Measurements from ENCODE around the gene NDUFB6. TPM values are rescaled to one million over a fixed set of nuclear protein-coding genes. Genes with fewer than 3 reads are reported as not detected.
"Not testable (repeated sequence)": the region's sequence is repeated elsewhere in the genome, so short reads cannot be mapped to it uniquely, and the experiment has no call there.

Gene NDUFB6
- polyA plus RNA-seq, 1 donor = 70.6 TPM

GRCh38 chr9:32573821-32574220 lies 862 bp upstream of the NDUFB6 start:
- DNase-seq = no peak

- peak; percentile 72 for DNase-seq
Observed at GRCh38 chr9:32571969-32572899, 725 bp downstream of the NDUFB6 start.

DNA sequence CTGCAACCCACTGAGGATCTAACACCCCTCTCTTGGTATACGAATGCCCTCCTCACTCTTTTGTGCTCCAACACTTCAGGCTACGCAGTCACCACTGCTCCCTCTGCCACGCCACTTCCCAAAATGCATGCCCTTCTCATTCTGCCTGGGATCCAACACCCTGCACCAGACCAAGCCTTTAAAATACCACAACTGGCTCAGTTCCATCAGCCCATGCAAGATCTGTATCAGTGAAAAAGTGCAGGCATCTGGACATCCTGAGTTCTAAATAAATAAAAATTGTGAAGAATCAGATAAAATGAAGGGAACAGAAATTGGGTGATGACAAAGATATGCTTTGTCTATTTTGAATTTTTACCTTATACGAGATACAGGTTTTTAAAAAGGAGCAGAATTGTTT lies 2.7 kb downstream of the NDUFB6 start:
- no peak for DNase-seq

- no peak for DNase-seq
Observed at GRCh38 chr9:32566770-32567169, 6.2 kb downstream of the NDUFB6 start.

- no peak for DNase-seq
Observed at GRCh38 chr9:32565967-32566366, 7.0 kb downstream of the NDUFB6 start.

GRCh38 chr9:32558408-32558934 lies 14.5 kb downstream of the NDUFB6 start:
- DNase-seq = no peak

DNA sequence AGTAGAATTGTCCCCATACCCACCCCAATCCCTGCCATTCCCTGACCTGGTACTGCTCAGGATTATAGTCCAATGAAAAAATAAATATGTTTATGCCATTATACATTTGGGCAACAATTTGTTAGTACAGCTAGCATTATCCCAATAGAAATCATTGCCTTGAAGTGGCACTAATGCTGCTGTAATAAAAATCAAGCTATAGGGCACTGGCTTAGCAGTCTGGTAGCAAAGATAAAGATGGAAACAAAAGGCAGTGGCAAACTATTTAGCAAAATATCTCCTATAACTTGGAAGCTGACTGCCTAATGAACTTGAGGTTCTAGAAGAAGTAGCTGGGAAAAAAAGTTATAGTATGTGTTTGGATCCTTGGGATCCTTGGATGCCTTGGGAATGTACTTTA lies 18.4 kb downstream of the NDUFB6 start:
- DNase-seq = no peak

- no peak for DNase-seq
Observed at GRCh38 chr9:32554107-32554506, 18.9 kb downstream of the NDUFB6 start.

GRCh38 chr9:32552172-32552872 lies 20.6 kb downstream of the NDUFB6 start, which contains the start of the genes SMIM27 and TOPORS:
SMIM27 (plus strand) TSS chr9:32552327; CDS start chr9:32552435, 108 bp downstream.
TOPORS (minus strand) TSS chr9:32552586; CDS start chr9:32552436, 150 bp downstream.
- DNase-seq = peak; percentile 92

DNA sequence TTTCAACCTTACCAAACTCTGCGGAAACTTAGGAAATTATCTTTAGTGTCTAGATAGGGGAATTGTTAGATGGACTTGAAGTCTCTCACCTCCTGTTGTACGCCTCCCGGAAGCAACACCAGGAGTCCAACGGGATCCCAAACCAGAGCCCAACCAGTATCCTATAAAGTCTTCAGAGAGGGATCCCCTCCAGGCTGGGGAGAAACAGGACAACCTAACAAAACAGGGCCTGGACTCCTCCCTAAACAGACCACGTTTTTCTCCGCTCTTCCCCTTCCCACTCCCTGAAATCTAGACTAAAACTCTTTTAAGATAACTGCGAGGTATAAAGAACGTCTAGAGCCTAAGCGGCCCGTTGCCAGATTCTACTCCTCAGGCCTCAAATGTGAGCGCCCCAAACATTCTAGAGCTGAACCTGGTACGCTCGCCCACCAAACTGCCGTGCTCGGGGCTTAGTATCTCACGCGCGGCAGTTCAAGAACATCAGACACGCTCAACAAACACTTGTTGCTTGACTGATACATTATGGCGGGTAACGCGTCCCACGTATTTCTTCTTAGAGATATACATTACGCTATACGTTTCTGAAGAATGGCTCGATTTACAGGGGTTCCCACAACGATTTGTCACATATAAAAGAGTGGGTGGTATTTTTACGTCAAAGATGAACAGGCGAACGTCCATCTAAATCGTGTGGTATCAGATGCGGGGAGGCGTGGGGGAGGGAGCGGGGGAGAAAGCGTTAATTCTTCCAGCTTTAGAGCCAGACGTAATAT lies 21.5 kb downstream of the NDUFB6 start:
- peak; percentile 37 for DNase-seq

- DNase-seq = peak; percentile 95
Observed at GRCh38 chr9:32550562-32551275, 22.2 kb downstream of the NDUFB6 start.

DNA sequence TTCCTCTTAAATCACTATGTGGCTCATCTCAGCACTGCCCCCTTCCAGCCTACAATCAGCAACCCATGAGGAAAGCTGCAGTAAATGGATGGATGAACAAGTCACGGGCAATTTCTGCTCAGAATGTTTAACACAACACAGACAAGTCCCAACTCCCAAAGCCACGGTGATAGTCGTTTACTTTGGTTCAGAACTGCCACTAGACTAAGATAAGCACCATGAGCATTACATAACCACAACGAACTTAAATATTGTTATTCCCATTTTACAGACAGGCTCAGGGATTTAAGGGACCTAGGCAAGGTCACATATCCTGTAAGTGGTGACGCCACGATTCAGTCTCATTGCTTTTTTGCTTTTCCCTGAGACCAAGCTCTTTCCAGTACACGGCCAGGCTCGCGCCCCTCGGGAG lies 22.8 kb downstream of the NDUFB6 start:
- DNase-seq = peak; percentile 42

DNA sequence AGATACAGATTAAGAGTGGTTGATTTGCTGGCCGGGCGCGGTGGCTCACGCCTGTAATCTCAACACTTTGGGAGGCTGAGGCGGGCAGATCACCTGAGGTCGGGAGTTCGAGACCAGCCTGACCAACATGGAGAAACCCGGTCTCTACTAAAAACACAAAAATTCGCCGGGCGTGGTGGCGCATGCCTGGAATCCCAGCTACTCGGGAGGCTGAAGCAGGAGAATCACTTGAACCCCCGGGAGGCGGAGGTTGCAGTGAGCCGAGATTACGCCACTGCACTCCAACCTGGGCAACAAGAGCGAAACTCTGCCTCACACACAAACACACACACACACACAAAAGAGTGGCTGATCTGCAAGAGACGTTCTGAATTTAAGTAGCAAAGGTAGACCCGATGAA lies 24.7 kb downstream of the NDUFB6 start:
- not testable (repeated sequence) for DNase-seq

DNA sequence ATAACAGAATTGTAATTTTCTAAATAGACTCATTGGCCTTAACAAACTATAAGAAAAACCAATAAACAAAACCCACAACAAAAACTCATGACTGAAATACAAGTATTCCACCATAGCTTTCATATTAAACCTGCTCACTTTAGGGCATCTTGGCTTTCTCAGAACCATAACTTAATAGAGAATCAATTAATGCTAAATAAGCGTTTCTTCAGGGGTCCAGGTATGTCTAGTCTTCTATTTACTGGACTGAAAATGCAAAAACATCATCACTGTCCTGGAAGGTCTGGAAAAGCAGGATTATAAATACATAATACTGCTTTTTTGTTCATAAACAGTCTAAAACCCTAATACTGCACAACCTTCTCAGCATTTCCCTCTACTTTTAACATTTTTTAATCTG lies 27.1 kb downstream of the NDUFB6 start:
- no peak for DNase-seq

DNA sequence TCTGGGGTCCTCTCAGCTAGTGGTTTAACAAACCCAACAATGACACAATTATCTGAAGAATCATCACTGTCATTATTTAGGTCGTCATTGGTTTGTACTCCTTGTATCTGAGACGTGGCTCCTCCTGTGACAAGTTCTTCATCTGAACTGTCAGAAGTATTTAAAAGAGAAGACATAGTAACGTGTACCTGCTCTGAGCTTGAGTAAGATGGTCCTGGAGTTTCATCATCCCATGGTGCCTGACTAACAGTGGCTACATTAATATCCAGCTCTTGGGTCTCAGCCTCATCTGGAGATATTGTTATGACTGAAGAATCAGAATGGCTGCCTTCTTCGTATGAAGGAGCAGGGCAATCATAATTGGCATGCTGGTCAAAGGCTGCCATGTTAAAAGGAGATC lies 29.9 kb downstream of the NDUFB6 start:
- no peak for DNase-seq

DNA sequence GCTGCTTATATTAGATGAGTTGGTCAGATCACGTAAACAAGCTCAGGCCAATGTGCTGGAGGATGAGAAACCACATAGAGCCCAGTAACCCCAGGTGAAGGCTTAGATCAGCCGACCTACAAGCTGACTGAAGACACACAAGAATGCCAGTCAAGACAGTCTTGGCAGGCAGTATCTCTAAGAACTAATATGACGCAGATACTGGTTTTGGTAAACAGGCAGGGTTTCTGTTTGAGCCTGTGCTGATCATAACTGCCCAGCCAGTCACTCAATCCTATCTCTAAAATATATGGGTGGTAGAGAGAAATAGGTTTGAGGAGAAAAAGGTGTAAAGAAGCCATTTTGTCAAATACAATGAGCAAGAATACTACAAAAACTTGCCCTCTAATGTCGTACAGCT lies 39.1 kb downstream of the NDUFB6 start:
- no peak for DNase-seq

- DNase-seq = no peak
Observed at GRCh38 chr9:32533336-32533735, 39.6 kb downstream of the NDUFB6 start.

DNA sequence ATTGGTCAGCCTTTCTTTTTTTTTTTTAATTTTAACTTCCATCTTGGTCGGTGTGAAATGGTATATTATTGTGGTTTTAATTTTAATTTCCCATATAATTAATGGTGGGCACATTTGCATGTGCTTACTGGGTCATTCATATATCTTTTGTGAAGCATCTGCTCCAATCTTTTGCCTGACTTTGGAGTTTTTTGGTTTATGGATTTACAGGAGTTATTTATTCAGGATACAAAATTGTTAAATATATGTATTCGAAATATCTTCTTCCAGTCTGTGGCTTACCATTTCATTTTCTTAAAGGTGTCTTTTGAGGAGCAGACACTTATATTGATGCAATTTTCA lies 46.3 kb downstream of the NDUFB6 start:
- no peak for DNase-seq

GRCh38 chr9:32526041-32526706 lies 46.8 kb downstream of the NDUFB6 start, which contains the start of gene RIGI:
RIGI (minus strand) TSS chr9:32526196; CDS start chr9:32526166, 30 bp downstream.
- peak; percentile 89 for DNase-seq

DNA sequence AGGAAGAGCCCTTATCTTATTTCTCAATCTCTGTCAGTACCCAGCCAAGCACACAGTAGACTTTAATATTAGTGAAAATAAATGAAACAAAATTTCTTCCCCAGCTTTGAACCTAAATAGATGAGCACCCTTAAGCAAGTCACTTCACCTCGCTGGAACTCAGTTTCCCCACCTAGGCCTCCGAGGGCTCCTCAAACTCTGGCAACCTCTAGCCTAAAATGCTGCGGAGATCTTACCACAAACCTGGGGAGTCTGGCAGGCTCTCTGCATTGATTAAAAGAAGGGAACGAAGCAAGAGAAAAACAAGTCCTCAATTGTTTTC lies 47.3 kb downstream of the NDUFB6 start:
- no peak for DNase-seq
